CD1c-positive myeloid dendritic cell (primary cell): ENCODE data around the gene NEUROG1.
A peak's percentile ranks its signal among the peaks of the same experiment; 100 is the strongest.

Experiments
- DNase-seq: peaks from one replicate; pipeline ENCODE4 v3.0.0-alpha.2; 2016; ENCODE audit errors: extremely low spot score

Gene NEUROG1

DNA sequence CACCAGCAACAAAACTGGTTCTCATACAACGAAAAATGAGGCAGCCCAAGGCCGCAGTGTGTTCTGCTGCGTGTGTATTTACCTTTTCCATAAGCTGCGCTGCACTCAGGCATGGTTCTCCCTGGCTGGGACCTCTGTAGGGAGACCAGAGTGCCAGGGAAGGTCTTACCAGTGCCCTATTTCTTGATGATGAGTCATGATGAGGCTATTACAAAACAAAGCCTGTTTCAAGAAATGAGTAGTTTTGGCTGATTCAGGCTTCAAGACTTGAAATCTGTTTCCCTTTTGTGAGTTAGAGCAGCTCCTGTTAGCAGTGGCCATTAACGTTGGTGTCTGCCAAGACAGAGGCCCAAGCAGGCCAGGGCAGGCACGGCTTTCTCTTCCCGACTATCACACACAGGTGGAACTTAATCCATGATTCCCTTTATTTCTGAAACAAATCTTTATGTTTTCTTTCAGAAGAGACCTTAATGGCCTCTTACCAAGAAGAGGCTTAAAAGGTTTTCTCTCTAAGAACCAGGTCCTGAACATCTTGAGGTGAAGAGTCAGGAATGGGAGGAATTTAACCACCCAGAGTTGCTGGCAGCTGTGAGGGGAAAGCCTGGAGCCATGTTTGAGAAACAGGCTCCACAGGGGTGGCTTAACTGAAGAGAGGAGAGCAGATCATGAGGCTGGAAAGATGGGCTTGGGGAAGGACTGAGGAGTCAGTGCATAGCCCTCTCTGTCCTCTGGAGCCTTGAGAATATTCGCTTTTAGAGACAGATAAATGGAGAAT, 42.2 kb downstream of the NEUROG1 start:
- DNase-seq = peak; percentile 90

DNA sequence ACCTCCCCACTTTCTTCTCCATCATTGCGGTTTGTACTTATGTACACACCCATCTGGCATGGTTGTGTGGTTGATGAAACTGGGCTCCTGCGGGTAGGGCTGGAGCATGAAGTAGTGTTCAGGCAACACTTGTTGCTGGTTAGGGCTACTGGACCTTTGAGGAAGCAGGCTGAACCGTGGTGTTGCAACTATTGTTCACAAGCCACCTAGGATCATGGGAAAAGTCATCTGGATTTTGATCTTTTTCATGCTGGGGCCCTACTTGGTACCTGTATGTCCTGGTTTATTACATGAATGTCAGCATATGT, 43.5 kb downstream of the NEUROG1 start:
- peak; percentile 40 for DNase-seq

DNA sequence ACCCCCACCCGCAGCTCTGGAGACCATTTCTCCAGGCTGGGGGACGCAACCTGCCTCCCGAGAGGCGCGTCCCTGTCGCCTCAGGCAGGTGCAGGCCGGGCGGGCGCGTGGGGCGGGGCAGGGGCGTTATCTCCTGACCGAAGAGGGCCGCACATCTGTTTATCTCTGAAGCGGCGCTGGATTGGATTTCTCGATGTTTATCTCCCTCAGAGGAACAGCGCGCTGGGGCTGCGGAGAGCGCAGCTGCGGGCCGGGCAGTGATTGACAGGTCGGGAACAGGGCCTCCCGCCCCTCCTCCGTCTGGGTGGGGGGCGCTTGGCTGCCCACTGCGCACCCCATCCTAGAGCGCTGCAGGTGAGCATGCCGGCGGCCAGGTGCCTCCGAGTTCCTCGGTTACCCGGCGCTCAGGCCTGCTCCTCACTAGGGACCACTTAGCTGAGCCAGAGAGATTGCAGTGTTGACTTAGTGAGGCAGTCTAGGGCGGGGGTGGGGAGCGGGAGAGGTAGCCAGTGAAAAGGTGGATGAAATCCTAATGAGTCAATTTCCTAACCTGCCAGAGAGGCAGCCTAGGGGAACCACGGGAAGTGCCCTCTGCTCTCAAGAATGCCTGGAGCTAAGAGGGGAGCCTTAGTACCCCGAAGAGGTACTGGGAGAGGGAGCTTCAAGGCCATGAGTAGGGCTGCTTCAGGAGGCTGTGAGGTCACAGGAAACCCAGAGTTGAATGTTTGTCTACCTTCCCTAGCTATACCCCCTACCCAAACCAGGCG, 44.0 kb downstream of the NEUROG1 start:
- no peak for DNase-seq

DNA sequence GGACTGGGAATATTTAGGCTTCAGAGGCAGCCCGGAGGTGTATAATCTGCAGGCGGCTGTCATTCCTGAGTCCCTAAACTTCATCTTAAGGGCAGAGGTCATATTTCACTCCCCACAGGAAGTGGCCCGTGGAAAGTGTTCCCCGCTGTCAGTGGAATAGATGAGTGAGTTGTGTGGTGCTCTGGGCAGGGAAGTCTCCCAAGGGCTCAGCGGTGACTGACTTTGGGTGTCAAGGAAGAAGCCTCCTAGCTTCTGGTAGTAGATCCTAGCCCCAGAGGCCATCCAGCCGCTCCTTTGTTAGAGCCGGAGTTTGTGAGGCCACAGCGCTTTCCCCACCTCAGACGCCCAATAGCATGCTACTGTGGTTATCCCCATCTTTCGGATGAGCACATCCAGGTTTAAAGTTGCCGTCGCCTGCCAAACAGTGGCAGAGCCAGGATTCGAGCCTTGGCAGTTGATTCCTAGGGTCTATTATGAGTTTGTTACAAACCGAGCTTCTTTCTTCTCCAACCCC, 44.7 kb downstream of the NEUROG1 start:
- no peak for DNase-seq

DNA sequence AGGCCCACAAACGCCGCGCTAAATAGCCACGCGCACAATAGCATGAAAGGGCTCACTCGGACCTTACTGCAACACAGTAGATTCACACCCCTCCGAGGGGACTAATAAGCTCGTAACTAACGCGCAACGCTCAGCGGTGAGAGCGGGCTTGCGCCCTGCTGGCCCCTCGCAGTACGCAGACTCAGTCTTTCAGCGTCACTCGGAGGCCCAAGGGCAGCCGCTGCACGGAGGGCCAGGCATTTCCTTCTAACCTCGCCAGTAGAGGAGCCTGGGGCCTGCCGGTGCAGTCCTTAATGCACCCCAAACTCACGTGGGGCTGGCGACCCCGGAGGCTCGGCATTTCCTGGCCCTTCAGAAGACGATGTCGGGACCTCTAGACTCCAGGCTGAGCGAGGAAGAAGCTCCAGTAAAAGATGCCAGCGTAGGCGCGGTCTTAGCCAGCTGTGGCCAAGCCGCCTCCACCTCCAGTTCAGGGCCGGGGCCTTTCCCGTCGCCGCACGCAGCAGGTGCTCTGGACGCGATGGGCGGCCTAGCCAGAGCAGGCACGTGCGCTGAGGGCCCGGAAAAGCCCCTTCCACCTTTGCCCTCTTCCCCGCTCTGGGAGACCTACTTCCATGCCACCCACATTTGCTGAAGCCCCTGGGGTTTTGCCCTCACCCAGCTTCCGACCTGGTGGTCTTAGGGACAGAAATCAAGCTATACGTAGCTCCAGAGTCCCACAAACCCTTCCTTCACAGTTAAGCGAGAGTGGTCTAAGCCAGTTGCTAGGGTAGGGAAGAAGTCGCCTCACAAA, 45.3 kb downstream of the NEUROG1 start:
- DNase-seq = peak; percentile 46

DNA sequence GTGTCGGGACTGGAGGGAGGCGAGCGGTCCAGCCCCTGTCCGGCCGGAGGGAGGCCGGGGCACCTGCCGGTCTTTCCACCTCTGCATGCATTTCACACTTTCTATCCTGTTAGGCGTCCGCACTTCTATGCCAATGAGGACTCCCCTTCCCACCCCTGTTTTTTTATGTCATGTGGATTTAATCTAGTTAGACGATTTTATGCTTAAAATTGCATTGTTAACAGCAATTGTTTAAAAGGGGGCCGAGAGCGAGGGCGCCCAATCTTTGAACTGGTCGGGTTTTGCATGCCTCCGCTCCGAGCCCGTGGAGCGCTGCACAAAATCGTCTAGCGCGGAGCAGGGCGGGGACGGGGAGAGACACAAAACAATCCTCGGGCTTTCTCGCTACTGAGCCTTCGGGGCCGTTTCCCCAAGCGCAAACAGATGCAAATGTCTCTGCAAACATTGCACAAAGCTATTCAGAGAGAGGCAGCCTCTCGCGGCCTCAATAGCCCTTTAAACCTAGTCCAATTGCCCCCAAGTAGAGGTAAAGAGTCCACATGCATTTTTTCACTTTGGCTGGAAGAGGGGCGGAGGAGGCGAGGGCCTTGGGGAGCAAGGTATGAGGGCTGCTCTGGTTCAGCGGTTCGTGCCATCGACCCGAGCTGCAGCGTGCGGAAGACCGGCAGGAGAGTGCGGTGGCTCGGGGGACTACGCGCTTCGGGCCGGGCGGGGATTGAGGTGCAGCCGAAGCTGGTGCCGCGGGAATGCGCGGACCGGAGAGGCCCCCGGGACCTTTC, 46.1 kb downstream of the NEUROG1 start:
- DNase-seq = no peak

DNA sequence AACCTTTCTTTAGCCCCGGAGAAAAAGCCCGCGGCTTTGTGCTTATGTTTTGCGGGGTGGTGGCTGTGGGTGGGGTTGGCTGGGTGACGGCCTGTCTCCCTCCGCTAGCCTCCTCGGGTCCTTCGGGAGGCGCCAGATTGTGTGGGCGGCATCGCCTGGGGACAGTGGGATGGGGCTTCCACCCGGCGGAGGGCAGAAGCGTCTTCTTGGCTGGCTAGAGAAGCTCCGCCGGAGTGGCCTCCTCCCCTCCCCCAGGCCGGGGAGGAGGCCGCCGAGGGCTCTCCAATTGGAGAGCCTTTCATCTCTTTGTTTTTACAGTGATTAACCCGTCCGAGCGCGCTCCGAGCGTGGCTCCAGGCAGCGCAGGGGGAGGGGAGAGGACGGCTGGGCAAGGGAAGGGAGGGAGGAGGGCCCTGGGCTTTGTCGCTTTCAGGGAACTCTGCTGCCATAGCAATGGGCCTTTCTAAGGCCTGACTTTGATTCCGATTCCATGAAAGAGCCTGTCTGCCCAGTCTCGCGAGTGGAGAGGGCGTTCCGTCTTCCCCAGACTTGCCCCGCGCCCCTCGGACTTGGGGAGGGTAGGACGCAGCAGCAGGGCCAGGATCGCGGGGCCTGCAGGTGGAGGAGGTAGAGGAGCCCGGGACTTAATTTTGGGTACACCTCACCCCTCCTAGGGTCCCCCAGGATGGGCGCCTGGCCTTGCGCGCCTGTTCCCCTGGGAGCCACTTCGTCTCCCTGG, 46.9 kb downstream of the NEUROG1 start:
- peak; percentile 12 for DNase-seq

DNA sequence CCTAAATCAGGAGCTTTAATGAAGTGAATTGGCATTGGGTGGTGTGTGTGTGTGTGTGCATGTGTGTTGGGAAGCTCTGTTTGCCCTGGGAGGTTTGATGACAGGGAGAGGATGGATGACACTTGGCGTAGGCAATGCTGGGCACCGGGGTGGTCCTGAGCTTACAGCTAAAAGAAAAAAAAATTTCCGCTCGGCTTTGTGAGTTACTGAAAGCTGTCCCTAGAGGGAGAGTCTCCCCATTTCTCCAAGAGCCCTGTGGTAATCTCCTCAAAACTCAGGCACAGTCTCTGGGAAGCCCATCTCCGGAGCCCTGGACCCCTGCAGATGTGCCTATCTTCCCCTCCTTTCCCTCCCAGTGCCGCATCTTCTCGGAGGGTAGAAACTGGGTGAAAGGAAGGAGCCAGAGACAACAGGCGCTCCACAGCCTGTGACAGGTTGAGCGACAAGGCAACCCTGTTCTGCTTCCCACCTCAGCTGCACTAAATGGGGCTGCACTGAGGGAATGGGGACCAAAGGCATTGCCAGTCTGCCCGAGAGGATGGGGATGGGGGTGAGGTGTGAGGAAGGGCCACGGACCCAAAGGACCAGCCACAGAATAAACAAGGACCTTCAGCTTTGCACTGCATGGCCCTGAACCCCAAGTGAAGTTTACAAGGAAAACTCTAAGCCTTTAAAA, 47.8 kb downstream of the NEUROG1 start:
- no peak for DNase-seq

DNA sequence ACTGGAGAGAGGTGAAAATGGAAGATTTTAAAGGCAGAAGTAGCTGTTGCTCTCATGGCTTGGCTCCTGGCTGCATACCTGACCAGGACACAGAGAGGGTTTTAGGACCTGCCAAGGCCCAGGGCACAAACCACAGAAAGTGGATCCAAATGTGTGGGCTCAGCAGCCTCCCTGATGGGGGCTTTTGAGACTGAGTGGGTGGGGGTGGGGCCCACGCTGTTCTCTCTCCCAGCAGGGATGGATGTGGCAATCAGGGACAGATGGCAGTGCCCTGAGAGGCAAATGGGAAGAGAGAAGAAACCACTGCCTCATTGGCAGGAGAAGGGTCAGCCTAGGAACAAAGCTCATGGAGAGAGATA, 48.7 kb downstream of the NEUROG1 start:
- DNase-seq = peak; percentile 13

DNA sequence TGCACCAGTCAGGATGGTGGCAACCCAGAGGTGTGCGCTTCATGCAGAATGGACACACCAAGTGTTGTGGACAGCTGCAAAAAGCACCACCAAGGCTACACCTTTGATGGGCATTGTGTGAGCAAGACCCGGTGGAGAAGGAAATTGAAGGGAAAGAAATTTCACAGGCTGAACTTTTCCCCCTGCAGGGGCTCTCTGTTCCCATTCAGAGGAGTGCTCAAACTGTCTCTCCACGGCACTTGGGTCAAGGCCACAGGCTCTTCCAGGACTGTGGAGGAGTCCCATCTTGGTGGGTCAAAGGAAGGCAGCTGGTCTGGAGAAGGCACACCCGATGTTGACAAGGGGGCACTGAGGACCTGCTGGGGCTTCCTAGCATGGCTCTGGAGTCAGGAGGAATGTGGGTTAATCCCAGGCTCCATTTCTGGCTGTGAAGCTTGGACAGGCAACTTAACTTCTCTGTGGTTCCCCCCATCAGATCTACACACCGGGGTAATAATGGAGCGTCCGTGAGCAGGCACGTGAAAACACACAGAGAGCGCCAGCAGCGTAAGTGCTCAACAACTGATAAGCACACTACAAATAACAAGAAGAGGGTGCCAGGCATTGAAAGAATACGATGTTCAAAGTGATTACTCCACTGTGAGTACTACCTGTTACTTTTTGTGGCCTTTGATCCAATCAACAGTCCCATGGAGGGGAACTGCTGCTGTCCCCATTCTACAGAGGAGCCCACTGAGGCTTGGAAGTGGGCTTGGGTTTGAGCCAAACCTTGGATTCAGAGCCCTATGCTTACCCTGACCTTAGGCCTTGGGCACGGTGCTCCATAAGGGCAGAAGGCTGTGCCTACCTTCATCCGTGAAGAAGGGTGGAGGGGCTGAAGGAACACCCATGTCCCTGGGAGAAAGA, 49.4 kb downstream of the NEUROG1 start:
- no peak for DNase-seq

DNA sequence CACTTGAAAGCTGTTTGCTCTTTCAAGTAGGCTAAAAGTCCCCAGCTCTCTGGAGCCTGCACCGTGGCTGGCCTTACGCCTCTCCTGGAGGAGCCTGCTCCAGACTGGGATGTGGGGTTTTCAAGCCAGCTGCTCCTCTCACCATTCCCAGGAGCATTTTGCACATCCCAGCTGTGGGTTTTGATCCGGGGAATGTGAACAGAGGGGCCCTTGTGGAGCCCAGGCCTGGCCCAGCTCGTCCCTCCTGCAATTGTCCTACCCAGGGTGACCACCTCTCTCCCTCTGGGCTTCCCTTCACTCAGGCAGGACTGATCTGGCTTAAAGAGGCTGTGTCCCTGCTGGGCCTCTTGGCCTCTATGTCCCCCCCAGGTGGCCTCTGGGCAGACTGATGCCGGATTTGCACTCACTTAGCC, 51.1 kb downstream of the NEUROG1 start:
- no peak for DNase-seq
